ENCODE data around the gene ABHD11. TPM values are rescaled to one million over a fixed set of nuclear protein-coding genes. Genes with fewer than 3 reads are reported as not detected.

ABHD11 gene
- total RNA-seq, 5 donors from 2014 or later (not counting 1 experiment from before 2014, with no cell fraction given) = 14.5 to 24.3 (median 18.8) TPM

GRCh38 chr7:73704640-73705550 is 33.7 kb downstream of the ABHD11 start:
- Mint-ChIP-seq H3K27ac (no peak overlapping the region), H3K4me1 (peaks cover 3 to 14% (median 13%) of the 10 kb centered on the region in 3 donors), H3K4me3 (peak overlapping the region in 1 of 3 donors; percentile 34), H3K36me3 (peaks cover 10% of the 10 kb centered on the region), H3K9me3 (no peaks in the 10 kb centered on the region), H3K27me3 (no peaks in the 10 kb centered on the region)
- CTCF ChIA-PET = interaction anchor here in 1 of 2 donors (0.7 kb wide), 1 partner anchor 69 kb away, joined by 3 read pairs; no protein-coding TSS in a partner anchor
- Histone ChIP-seq H3K36me3 (ENCODE audit: control insufficient read depth in 2 of 2, extremely low read depth in 1 of 2, insufficient read depth in 1 of 2, low read length in 1 of 2) (no peaks in the 10 kb centered on the region), H3K27me3 (replicated peaks in 1 of 2; ENCODE audit: control insufficient read depth in 2 of 2, extremely low read depth in 1 of 2, insufficient read depth in 2 of 2, low read length in 1 of 2) (no peaks in the 10 kb centered on the region), H3K4me1 (ENCODE audit: control insufficient read depth in 1 of 2, extremely low read depth in 1 of 2, insufficient read depth in 2 of 2, low read length in 2 of 2) (peaks cover 0 to 19% of the 10 kb centered on the region in 2 experiments), H3K27ac (ENCODE audit: low read length) (no peak overlapping the region), H3K4me3 (ENCODE audit: control insufficient read depth in 1 of 2, extremely low read depth in 1 of 2, low read length in 1 of 2) (no peak overlapping the region), H3K9me3 (no peaks in the 10 kb centered on the region)
- POLR2A ChIA-PET = interaction anchor here in 1 of 2 donors (0.6 to 0.7 kb wide), 2 partner anchors 9 to 70 kb away, joined by 3 to 8 read pairs; no protein-coding TSS in a partner anchor
- 93% methylated on average over 14 of the region's 23 CpGs for WGBS (ENCODE audit: insufficient coverage)
- ATAC-seq (replicated peaks in 1 of 4) = no peak
- DNase-seq = no peak

GRCh38 chr7:73703757-73704639 is 34.6 kb downstream of the ABHD11 start:
- H3K4me1 ChIP-seq (ENCODE audit: control insufficient read depth in 1 of 2, extremely low read depth in 1 of 2, insufficient read depth in 2 of 2, low read length in 2 of 2) = peaks cover 0 to 19% of the 10 kb centered on the region in 2 experiments
- ChIA-PET CTCF (interaction anchor here in 1 of 2 donors (0.7 kb wide), 1 partner anchor 70 kb away, joined by 3 read pairs; no protein-coding TSS in a partner anchor), POLR2A (no interaction called here)
- Mint-ChIP-seq H3K27ac (no peak overlapping the region), H3K27me3 (no peaks in the 10 kb centered on the region), H3K4me1 (peaks cover 3 to 14% (median 13%) of the 10 kb centered on the region in 3 donors), H3K4me3 (peak overlapping the region in 1 of 3 donors; percentile 34), H3K36me3 (peaks cover 12% of the 10 kb centered on the region), H3K9me3 (no peaks in the 10 kb centered on the region)
- no peaks in the 10 kb centered on the region for H3K9me3 ChIP-seq
- peaks cover 2 to 6% of the 10 kb centered on the region in 2 donors for H3K36me3 ChIP-seq (ENCODE audit: control insufficient read depth in 2 of 2, extremely low read depth in 1 of 2, insufficient read depth in 1 of 2, low read length in 1 of 2)
- ATAC-seq (replicated peaks in 1 of 4) = peak; percentile 54 to 78 (median 60)
- no peaks in the 10 kb centered on the region for H3K27me3 ChIP-seq (replicated peaks in 1 of 2; ENCODE audit: control insufficient read depth in 2 of 2, extremely low read depth in 1 of 2, insufficient read depth in 2 of 2, low read length in 1 of 2)
- H3K27ac ChIP-seq (ENCODE audit: low read length) = no peak overlapping the region
- 39% methylated on average over 32 of the region's 45 CpGs for WGBS (ENCODE audit: insufficient coverage)
- H3K4me3 ChIP-seq (ENCODE audit: control insufficient read depth in 1 of 2, extremely low read depth in 1 of 2, low read length in 1 of 2) = no peak overlapping the region
- DNase-seq = peak in 20 of 35 experiments; percentile 21 to 64 (median 40)

GRCh38 chr7:73703225-73703624 is 35.4 kb downstream of the ABHD11 start:
- ATAC-seq (replicated peaks in 1 of 4) (no peak), DNase-seq (no peak)
- Histone ChIP-seq H3K27me3 (replicated peaks in 1 of 2; ENCODE audit: control insufficient read depth in 2 of 2, extremely low read depth in 1 of 2, insufficient read depth in 2 of 2, low read length in 1 of 2) (no peaks in the 10 kb centered on the region), H3K4me1 (ENCODE audit: control insufficient read depth in 1 of 2, extremely low read depth in 1 of 2, insufficient read depth in 2 of 2, low read length in 2 of 2) (peaks cover 0 to 19% of the 10 kb centered on the region in 2 experiments), H3K4me3 (ENCODE audit: control insufficient read depth in 1 of 2, extremely low read depth in 1 of 2, low read length in 1 of 2) (no peak overlapping the region), H3K27ac (ENCODE audit: low read length) (no peak overlapping the region), H3K9me3 (no peaks in the 10 kb centered on the region), H3K36me3 (ENCODE audit: control insufficient read depth in 2 of 2, extremely low read depth in 1 of 2, insufficient read depth in 1 of 2, low read length in 1 of 2) (peaks cover 7 to 10% of the 10 kb centered on the region in 2 donors)
- peaks cover 20% of the 10 kb centered on the region for H3K36me3 Mint-ChIP-seq
- CTCF ChIA-PET = no interaction called here
- peaks cover 3 to 14% (median 13%) of the 10 kb centered on the region in 3 donors for H3K4me1 Mint-ChIP-seq
- peak overlapping the region in 1 of 3 donors; percentile 34 for H3K4me3 Mint-ChIP-seq
- H3K27ac Mint-ChIP-seq = no peak overlapping the region
- 73% methylated on average over 11 of the region's 13 CpGs for WGBS (ENCODE audit: insufficient coverage)
- POLR2A ChIA-PET = no interaction called here
- no peaks in the 10 kb centered on the region for H3K27me3 Mint-ChIP-seq
- no peaks in the 10 kb centered on the region for H3K9me3 Mint-ChIP-seq

DNA sequence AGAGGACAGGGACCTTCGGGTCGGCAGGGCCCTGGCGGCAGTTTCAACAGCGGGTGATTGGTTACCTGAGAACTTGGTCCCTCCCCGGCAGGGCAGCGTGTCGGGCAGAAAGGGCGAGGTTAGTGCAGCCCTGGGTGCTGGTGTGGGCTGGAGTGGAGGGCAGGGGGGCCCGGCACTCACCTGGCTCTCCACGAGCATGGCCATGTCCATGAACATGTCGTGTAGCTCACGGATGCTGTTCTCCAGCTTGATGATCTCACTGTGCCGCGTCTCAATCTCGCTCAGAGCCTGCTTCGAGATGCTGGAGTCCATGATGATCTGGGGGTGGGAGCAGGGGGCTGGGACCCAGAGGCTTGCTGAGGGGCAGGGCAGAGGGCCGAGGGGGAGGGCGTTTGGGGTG is 35.9 kb downstream of the ABHD11 start:
- peaks cover 20% of the 10 kb centered on the region for H3K36me3 Mint-ChIP-seq
- POLR2A ChIA-PET = interaction anchor here in 1 of 2 donors (0.6 kb wide), 1 partner anchor 13 kb away, joined by 6 read pairs; no protein-coding TSS in a partner anchor

GRCh38 chr7:73702226-73702625 is 36.4 kb downstream of the ABHD11 start:
- peaks cover 3 to 11% (median 10%) of the 10 kb centered on the region in 3 donors for H3K4me1 Mint-ChIP-seq
- Histone ChIP-seq H3K27me3 (replicated peaks in 1 of 2; ENCODE audit: control insufficient read depth in 2 of 2, extremely low read depth in 1 of 2, insufficient read depth in 2 of 2, low read length in 1 of 2) (no peaks in the 10 kb centered on the region), H3K27ac (ENCODE audit: low read length) (no peak overlapping the region), H3K4me1 (ENCODE audit: control insufficient read depth in 1 of 2, extremely low read depth in 1 of 2, insufficient read depth in 2 of 2, low read length in 2 of 2) (peaks cover 0 to 16% of the 10 kb centered on the region in 2 experiments), H3K4me3 (ENCODE audit: control insufficient read depth in 1 of 2, extremely low read depth in 1 of 2, low read length in 1 of 2) (no peak overlapping the region), H3K9me3 (no peaks in the 10 kb centered on the region), H3K36me3 (ENCODE audit: control insufficient read depth in 2 of 2, extremely low read depth in 1 of 2, insufficient read depth in 1 of 2, low read length in 1 of 2) (peaks cover 7 to 20% of the 10 kb centered on the region in 2 donors)
- ChIA-PET CTCF (interaction anchor here (0.6 to 1.9 kb wide), 4 partner anchors 16 to 80 kb away, joined by 3 to 11 read pairs (median 4); no protein-coding TSS in a partner anchor), POLR2A (interaction anchor here in 1 of 2 donors (0.6 kb wide), 1 partner anchor 13 kb away, joined by 6 read pairs; no protein-coding TSS in a partner anchor)
- 80% methylated on average over 6 of the region's 8 CpGs for WGBS (ENCODE audit: insufficient coverage)
- no peak for DNase-seq
- no peak overlapping the region for H3K27ac Mint-ChIP-seq
- no peaks in the 10 kb centered on the region for H3K27me3 Mint-ChIP-seq
- H3K4me3 Mint-ChIP-seq = peak overlapping the region in 1 of 3 donors; percentile 22
- ATAC-seq (replicated peaks in 1 of 4) = no peak
- H3K36me3 Mint-ChIP-seq = peaks cover 25% of the 10 kb centered on the region
- H3K9me3 Mint-ChIP-seq = no peaks in the 10 kb centered on the region

More for the DNA sequence above, 35.9 kb downstream of the ABHD11 start:
- Mint-ChIP-seq H3K4me3 (peak overlapping the region in 1 of 3 donors; percentile 22), H3K27me3 (no peaks in the 10 kb centered on the region), H3K4me1 (peaks cover 3 to 14% (median 13%) of the 10 kb centered on the region in 3 donors), H3K9me3 (no peaks in the 10 kb centered on the region), H3K27ac (no peak overlapping the region)
- no peak for DNase-seq
- no peaks in the 10 kb centered on the region for H3K27me3 ChIP-seq (replicated peaks in 1 of 2; ENCODE audit: control insufficient read depth in 2 of 2, extremely low read depth in 1 of 2, insufficient read depth in 2 of 2, low read length in 1 of 2)
- H3K36me3 ChIP-seq (ENCODE audit: control insufficient read depth in 2 of 2, extremely low read depth in 1 of 2, insufficient read depth in 1 of 2, low read length in 1 of 2) = peaks cover 7 to 15% of the 10 kb centered on the region in 2 donors
- 90% methylated on average over 18 of the region's 18 CpGs for WGBS (ENCODE audit: insufficient coverage)
- ATAC-seq (replicated peaks in 1 of 4) = no peak
- no peak overlapping the region for H3K4me3 ChIP-seq (ENCODE audit: control insufficient read depth in 1 of 2, extremely low read depth in 1 of 2, low read length in 1 of 2)
- H3K9me3 ChIP-seq = no peaks in the 10 kb centered on the region
- H3K27ac ChIP-seq (ENCODE audit: low read length) = no peak overlapping the region
- H3K4me1 ChIP-seq (ENCODE audit: control insufficient read depth in 1 of 2, extremely low read depth in 1 of 2, insufficient read depth in 2 of 2, low read length in 2 of 2) = peaks cover 0 to 19% of the 10 kb centered on the region in 2 experiments
- CTCF ChIA-PET = interaction anchor here (0.6 kb wide), 2 partner anchors 16 to 37 kb away, joined by 3 to 11 read pairs; no protein-coding TSS in a partner anchor
